ENCODE measurements around the gene MED9.

- TF ChIP-seq SMARCC2 (IDR thresholded peaks at IDR 0.05; ENCODE audit: low read depth) (no peak), CTCF (IDR thresholded peaks at IDR 0.05 in 2 of 3, conservative IDR thresholded peaks at IDR 0.05 in 1 of 3; ENCODE audit: insufficient read depth in 2 of 3, low read depth in 1 of 3, low read length in 3 of 3) (no peak), POLR2AphosphoS5 (IDR thresholded peaks at IDR 0.05; ENCODE audit: control insufficient read depth, insufficient read depth, low read depth, low read length) (no peak), NFRKB (IDR thresholded peaks at IDR 0.05; ENCODE audit: low read depth) (no peak), SMC3 (conservative IDR thresholded peaks at IDR 0.05; ENCODE audit: insufficient read depth, low read depth, low read length) (no peak), MTF1 (CRISPR knock-in tag; IDR thresholded peaks at IDR 0.05; ENCODE audit: borderline replicate concordance) (no peak)
Measured at GRCh38 chr17:17511293-17511741, 34.5 kb downstream of the MED9 start.

Data from K562 (cell line).